ENCODE measurements around the gene STAT1.
A peak's percentile ranks its signal among the peaks of the same experiment; 100 is the strongest.
"Not testable (repeated sequence)": the region's sequence is repeated elsewhere in the genome, so short reads cannot be mapped to it uniquely, and the experiment has no call there.

The STAT1 gene

GRCh38 chr2:191006297-191006696 is 7.7 kb downstream of the STAT1 start:
- no peak for DNase-seq

- DNase-seq = no peak
Measured at GRCh38 chr2:191003405-191004309, 10.3 kb downstream of the STAT1 start.

GRCh38 chr2:191001624-191002023 is 12.3 kb downstream of the STAT1 start:
- DNase-seq = no peak

GRCh38 chr2:191001032-191001431 is 12.9 kb downstream of the STAT1 start:
- DNase-seq = no peak

- DNase-seq = no peak
Measured at GRCh38 chr2:190999949-191000665, 13.9 kb downstream of the STAT1 start.

GRCh38 chr2:190999058-190999457 is 14.9 kb downstream of the STAT1 start:
- no peak for DNase-seq

- DNase-seq = no peak
Measured at GRCh38 chr2:190997526-190998113, 16.4 kb downstream of the STAT1 start.

- no peak for DNase-seq
Measured at GRCh38 chr2:190996947-190997346, 17.0 kb downstream of the STAT1 start.

GRCh38 chr2:190996338-190996946 is 17.5 kb downstream of the STAT1 start:
- DNase-seq = peak; percentile 83

GRCh38 chr2:190995315-190995714 is 18.7 kb downstream of the STAT1 start:
- DNase-seq = not testable (repeated sequence)

- no peak for DNase-seq
Measured at GRCh38 chr2:190994148-190994547, 19.8 kb downstream of the STAT1 start.

- DNase-seq = no peak
Measured at GRCh38 chr2:190993292-190993643, 20.7 kb downstream of the STAT1 start.

- DNase-seq = no peak
Measured at GRCh38 chr2:190990132-190990531, 23.8 kb downstream of the STAT1 start.

- DNase-seq = no peak
Measured at GRCh38 chr2:190988910-190989309, 25.1 kb downstream of the STAT1 start.

GRCh38 chr2:190987938-190988337 is 26.0 kb downstream of the STAT1 start:
- DNase-seq = no peak

- DNase-seq = no peak
Measured at GRCh38 chr2:190987116-190987515, 26.9 kb downstream of the STAT1 start.

GRCh38 chr2:190986221-190986953 is 27.6 kb downstream of the STAT1 start:
- peak; percentile 49 for DNase-seq

- DNase-seq = no peak
Measured at GRCh38 chr2:190984595-190984994, 29.4 kb downstream of the STAT1 start.

GRCh38 chr2:190982262-190983034 is 31.5 kb downstream of the STAT1 start:
- DNase-seq = no peak

- no peak for DNase-seq
Measured at GRCh38 chr2:190981733-190982132, 32.2 kb downstream of the STAT1 start.

- DNase-seq = no peak
Measured at GRCh38 chr2:190981333-190981732, 32.6 kb downstream of the STAT1 start.

Data from hematopoietic multipotent progenitor cell treated with erythropoietin and hydrocortisone succinate and interleukin-3 and kit ligand, for 4 days (in vitro differentiated cells).